GM19455 (cell line): Measurements from ENCODE around the gene RABGAP1.

Experiments
- ATAC-seq: cut with Tn5 transposase; IDR thresholded peaks from one replicate; pipeline ENCODE4 v1.9.1; 2021; ENCODE audit not compliant: unreplicated experiment

Gene RABGAP1

DNA sequence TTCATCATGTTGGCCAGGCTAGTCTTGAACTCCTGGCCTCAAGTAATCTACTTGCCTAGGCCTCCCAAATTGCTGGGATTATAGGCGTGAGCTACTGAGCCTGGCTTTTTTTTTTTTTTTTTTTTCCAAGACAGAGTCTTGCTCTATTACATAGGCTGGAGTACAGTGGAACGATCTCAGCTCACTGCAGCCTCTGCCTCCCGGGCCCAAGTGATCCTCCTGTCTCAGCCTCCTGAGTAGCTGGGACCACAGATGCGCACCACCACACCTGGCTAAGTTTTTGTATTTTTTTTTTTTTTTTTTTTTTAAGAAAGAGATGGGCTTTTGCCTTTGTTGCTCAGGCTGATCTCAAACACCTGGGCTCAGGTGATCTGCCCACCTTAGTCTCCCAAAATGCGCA lies 66.4 kb downstream of the RABGAP1 start:
- ATAC-seq = no peak

DNA sequence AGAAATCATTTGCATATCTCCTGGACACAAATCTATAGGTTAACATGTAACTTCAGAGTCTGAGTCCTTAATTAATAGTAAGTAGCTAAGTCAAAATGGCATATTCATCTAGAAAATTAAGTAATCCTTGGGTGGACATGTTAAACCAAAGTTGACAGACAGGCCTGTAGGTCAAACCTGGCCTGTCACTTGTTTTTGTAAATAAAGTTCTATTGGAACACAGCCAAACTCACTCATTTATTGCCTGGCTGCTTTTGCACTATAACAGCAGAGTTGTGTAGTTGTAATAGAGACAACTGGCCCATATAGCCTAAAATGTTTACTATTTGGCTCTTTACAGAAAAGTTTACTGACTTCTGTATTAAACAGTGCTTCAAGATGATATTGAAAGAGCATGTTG lies 68.1 kb downstream of the RABGAP1 start:
- ATAC-seq = no peak

DNA sequence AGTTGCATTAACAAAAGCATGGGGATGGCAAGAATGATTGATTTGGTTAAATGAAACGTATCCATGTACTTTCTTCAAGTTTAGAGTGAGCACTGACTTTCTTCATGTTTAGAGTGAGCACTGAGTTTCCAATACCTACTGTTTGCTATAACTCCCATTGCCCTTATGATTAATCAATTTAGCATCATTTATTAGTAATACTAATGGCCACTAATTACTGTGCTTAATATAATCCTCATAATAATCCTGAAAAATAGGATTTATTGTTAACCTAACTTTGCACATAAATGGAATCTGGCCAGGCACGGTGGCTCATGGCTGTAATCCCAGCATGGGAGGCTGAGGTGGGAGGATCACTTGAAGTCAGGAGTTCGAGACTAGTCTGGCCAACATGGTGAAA lies 70.6 kb downstream of the RABGAP1 start:
- no peak for ATAC-seq

DNA sequence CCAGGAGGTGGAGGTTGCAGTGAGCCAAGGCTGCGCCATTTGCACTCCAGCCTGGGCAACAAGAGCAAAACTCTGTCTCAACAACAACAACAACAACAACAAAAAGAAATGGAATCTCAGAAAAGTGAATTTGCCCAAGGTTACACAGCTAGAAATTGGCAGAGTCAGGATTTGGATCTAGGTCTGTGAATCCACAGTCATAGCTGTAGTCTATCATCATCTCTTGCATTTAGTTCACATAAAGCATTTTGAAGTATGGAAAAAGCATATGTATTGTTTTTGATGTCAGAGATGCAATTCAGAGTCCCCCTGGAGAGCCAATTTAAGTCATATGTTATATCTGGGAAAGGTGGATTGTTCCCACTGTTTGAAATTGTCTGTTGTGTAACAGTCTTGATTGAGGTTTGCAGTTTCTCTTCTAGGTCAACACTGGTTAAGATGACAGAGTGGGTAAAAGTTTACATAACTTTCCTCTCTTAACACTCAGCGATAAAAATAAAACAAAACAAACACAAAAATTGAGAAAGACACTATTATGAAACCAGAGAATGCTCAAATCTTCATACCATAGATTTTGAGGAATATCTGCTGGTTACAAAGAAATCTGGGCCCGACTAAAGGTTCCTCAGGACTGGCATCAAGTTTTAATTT lies 71.2 kb downstream of the RABGAP1 start:
- no peak for ATAC-seq

DNA sequence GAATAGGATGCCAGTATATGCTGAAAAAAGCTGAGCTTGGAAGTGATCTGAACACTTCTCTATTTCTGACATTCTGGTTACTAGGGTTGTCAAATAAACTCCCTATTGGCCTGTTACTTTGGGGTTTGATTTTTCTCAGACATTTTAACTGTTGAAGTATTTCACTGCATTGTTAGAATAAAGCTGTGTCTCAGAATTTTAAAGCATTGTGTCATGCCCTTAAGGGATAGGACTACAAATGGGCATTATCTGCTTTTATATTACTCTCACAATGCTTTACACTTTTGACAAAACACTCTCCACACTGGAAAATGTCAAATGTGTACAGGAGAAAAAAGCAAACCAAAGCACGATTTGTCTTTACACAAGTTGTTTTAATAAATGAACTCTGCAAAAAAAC lies 75.8 kb downstream of the RABGAP1 start:
- no peak for ATAC-seq

DNA sequence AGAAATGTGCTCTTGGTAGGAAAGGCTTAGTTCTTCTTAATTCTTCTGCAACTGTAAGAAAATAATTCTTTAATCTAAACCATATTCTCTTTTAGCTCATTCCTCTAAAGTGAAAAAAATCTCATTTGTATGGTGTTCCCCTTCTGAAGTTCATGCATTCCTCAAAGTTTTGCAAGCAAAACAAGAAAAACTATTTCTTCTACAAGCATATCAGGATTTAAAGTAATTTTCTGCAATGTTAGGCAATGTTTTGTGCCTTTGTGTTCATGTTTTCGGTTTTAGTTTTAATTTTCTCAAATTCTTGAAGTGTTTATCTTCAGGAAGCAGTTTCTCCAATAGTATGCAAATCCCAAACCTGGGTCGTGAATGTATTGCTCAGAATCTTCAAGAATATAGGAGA lies 80.0 kb downstream of the RABGAP1 start:
- no peak for ATAC-seq

DNA sequence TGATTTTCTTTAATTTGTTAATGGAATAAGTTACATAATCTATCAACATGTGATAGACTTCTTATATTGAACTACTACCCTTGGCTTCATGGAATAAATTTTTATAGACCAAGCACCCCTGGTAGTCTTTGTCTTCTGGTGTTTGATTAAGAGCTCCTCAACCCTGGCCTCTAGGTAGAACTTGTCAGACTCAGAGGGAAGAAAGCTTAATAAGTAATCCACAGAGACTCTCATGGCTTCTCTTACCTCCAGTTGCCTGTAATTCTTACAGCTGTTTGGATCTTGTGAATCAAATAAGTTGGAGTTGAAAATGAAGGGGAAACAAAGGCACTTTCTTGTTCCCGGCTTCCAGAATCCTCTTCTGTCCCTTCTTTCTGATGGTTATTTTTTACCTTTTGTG lies 85.6 kb downstream of the RABGAP1 start:
- no peak for ATAC-seq

DNA sequence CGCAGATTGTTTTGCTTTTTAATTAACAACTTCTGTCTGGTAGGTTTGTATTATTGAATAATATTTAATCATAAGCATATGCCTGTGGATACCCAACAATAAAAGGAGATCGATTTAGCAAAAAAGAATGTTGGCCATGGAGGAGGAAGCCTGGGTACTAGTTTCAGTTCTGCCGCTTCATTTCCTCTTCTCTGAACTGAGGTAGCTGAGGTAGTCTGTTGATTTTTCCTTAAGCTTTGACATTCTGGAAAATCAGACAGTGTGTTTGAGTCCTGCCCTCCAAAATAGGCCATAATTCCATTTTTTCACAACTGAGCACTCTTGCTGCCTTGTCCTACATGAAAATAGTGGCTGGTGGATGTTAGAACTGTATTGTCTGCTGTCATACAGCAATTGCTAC lies 86.7 kb downstream of the RABGAP1 start:
- ATAC-seq = no peak

DNA sequence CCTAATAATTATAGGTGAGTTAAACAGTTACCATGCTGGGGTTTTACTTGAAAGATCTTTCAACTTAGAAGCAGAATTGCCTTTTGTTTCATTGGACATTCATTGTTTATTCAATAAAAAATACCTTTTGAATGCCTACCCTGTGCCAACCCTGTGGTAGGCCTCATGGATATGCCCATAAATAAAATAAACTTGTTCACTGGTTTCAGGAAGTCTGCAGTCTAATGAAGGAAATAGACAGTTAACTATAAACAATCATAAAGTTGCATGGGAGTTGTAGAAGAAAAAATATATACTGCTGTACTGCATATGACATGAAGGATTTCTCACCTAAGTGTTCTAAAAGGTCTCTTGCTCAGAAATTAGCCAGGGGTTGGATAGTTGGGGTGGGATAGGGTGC lies 87.3 kb downstream of the RABGAP1 start:
- no peak for ATAC-seq

DNA sequence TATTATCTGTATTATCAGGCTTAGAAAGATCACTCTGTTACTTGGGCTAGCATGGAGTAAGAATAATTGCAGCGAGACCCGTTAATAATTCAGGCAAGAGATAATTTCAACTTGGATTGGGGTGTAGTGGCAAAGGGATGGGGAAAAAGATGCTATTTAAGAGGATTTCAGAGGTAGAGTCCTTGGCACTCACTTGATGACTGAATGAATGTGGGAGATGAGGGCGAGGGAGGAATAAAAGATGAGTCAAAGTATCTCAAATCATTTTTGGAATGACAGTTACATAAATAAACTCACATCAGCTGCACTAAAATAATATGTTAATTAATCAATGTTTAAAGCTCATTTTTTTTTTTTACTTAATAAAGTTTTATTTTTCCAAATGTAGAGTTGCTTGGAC lies 88.2 kb downstream of the RABGAP1 start:
- ATAC-seq = no peak

DNA sequence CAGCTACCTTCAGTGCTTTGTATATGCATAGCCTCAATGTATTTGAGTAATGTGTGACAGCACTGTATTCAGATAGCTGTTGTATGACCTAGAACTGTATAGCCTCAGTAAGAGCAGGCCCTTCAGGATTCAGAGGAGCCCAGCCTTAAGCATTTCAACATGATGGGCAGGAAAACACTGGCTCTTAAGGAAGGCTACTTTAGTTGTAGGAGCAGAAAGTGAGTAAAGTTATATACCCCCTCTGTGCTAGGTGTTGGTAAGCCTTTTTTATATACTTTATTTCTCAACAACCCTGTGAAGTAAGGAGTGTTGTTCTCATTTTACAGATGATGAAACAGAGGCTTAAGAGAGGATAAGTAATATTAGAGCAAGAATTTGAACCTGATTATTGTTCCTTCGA lies 91.1 kb downstream of the RABGAP1 start:
- ATAC-seq = no peak

DNA sequence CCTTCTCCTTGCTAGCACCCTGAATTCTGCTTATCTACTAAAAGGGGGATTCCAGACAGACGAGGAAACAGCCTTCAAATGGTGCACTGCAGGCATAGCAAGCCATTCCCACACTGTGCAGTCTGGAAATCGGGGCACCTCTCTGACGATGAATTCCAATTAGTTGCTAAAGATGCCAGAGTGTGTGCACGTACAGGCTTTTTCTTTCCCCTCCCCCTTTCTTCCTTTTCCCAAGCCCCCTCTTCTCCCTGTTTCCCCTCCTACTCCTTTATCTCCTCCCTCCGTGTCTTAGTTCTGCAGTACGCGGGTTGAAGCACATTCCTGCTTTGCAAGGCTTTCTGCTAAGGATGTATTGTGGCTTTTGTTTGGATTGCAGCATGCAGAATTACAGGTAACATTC lies 92.5 kb downstream of the RABGAP1 start, which contains the start of gene GPR21:
Gene GPR21, plus strand, starts transcription at position 316 of the 400 bp plus-strand sequence. CDS start 900 bp downstream, outside the sequence.
- ATAC-seq = no peak

DNA sequence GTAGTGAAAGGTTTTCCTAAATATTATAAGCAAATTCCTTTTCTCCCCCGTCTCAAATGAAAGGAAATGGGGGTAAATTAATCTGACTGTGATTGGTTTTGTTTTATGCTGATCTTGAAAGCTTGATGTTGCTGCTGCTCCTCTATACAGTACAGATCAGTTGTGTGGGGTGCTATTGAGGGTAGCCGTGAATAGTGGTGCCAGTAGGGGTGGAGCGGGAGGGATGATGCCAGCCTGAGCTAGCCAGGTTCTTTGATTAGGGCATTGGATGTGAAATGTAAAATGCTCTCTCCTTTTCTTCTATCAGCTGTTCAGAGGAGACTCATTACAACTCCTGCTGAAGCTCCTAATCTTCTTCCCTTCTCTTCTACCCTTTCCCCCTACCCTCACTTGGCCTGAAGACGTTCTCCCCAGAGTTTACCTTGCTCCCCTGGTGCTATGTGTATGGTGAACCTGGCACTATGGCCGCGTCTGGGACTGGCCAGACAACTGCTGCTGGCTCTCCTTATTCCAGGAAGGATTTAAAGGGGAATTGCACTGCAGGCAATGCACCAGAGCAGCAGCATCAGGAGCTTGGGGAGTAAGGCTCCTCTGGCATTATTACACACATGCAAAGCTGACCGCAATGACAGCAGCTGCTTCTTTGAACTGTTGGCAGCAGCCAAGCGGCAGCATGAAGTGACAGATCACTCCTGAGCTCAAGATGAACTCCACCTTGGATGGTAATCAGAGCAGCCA lies 93.2 kb downstream of the RABGAP1 start:
- ATAC-seq = no peak

DNA sequence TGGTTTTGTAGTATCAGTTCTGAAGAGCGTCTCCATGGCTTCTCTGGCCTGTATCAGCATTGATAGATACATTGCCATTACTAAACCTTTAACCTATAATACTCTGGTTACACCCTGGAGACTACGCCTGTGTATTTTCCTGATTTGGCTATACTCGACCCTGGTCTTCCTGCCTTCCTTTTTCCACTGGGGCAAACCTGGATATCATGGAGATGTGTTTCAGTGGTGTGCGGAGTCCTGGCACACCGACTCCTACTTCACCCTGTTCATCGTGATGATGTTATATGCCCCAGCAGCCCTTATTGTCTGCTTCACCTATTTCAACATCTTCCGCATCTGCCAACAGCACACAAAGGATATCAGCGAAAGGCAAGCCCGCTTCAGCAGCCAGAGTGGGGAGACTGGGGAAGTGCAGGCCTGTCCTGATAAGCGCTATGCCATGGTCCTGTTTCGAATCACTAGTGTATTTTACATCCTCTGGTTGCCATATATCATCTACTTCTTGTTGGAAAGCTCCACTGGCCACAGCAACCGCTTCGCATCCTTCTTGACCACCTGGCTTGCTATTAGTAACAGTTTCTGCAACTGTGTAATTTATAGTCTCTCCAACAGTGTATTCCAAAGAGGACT lies 94.2 kb downstream of the RABGAP1 start:
- no peak for ATAC-seq

DNA sequence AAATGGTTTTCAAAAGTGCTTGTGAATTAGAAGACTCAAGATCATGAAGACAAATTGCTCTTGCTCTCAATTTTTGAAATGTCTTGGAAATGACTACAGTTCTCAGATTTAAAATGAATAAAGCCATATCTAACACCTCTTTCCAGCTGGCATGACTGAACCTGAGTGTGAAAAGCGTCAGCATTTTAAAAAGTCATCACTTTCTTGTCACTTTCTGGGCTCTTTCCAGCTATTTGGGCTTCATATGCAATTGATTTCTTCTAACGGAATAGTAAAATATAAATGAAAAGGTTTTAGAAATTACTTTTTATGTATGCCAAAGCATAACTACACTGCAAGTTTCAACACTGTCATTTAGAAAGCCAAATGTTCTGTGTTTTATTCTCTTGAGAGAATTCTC lies 95.0 kb downstream of the RABGAP1 start:
- no peak for ATAC-seq

DNA sequence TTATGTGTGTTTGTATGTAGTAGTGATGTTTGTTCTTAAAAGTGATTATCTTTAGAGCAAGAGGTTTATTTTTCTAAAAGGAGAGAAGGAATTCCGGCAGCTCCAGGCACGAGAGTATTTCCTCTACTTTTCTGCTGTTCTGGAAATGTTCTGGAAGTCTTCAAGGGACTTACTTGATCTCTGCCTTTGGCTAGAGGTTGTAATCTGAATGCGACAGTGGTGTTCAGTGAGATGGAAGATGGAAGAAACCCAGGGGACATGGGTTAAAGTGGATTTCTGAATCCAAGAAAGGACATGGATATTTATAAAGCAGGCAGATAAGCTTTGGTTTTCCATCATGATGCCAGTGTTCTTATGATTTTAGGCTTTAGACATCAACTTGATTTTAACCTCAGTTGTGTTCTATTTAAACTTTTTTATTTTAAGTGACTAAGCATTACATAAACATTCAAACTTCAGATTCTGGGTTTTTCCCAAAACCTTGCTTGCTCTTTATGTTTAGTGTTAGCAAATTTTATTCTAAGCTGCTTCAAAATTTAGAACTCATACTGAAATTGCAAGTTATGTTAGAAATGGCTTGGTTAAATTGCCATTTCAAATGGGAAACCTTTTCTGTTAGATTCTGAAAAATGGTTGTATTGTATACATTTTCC lies 96.2 kb downstream of the RABGAP1 start:
- no peak for ATAC-seq

DNA sequence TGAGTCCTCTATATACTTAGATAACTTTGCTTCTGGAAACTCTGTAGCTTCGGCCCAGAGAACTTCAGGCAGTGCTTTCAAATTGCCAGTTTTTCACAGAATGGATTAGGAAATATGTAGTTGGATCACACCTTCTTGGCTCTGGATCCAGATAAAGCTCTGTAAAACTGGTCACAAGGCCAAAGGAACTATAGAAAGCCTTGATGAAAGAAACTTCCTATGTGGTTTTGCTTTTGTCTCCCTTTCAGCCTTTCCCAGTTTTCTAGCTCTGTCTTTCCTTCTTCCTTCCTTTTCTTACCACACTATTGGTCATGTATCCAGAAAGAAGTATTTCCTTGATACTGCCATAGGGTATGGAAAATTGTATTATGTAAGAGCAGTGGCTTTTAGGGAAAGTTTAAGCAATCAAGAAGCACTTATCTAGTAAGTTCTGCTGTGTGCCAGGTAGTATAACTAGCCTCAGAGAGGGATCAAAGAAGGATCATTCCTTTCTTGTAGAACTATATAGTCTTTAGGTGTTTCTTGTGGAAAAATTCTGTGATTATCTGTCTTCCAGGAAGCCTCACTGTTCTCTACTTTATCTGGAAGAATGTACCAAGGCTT lies 98.9 kb downstream of the RABGAP1 start:
- ATAC-seq = no peak

DNA sequence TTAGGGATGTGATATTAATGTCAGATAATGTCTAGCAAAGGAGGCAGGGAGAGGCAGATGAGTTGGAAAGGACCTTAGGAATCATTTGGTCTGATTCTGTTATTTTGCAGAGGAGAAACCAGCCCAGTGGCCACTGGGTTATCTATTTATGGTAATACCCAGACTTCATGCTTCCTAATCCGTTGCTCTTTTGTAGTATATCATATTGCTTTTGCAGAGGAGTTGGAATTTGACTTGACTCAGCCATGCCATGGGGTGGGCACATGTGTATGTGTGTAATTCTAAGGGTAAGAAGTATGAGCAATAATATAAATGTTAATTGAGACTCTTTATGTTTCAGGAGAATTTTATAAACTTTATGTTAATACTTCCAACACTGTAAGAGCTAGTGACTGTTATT lies 100.0 kb downstream of the RABGAP1 start:
- no peak for ATAC-seq

DNA sequence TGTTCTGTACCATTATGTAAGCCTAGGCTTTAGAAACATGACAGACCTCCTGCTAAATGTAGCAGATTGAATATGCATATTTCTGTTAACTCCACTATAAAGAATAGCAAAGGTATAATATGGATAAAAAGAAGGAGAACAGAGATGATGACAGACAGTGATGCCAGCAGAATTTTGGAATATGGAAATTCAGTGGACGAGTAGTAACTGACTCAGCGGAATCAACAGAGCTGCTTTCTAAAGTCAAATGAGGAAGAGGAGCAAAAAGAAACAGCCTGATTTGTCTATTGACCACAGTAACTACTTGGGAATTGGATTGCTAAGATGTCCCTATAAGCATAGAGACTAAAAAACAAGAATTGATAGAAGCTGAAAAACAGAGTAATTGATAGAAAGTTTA lies 100.7 kb downstream of the RABGAP1 start:
- no peak for ATAC-seq

DNA sequence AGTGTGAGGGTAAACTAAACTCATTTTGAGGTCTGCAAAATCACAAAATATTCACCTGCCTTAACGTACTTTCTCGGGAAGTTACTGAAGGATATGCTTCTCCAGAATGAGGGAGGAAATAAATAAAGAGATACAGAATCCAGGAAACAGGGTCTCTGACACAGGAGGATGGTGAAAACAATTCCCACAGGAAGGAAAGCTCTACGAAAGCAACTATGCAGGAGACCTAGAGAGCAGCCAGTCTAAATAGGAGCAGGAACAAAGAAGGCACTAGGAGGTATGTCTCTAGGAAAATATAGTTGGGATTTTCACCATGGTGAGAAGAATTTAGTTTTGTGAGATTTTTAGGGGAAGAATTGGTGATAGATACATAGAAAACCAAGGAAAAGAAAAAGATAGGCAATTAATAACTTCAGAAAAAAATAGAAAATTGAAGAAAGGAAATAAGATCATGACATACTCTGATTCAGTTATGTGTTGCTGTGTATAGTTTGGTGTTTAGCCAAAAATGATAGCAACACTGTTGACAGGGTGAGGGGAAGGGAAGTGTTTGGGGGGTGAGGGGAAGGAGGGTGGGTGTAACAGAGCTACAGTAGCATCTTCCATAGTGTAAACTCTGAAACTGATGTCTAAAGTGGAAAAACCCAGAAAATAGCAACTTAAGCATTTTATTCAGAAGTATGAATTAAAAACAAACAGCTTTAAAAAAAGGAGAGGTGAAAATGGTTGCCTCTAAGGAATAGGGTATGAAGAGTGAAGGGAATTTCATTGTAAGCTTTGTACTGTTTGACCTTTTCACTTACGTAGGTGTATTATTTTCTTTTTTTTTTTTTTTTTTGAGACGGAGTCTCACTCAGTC lies 102.5 kb downstream of the RABGAP1 start:
- no peak for ATAC-seq
